Adrenal gland (tissue), 5 donors: ENCODE data around the gene SEMA3F.

Experiments
- CTCF ChIP-seq, 6 experiments: fragments of 450-650 bp in 4 of 6; fragments of 200-600 bp in 2 of 6; sonication (generic) in 1 of 6; IDR thresholded peaks; 1 replicate in 5 of 6; 2 replicates in 1 of 6; pipeline versions ENCODE4 v1.5.1 to v1.8.0; 2016 to 2021; ENCODE audit warnings: antibody characterized with exemption in 6 of 6, mild to moderate bottlenecking in 2 of 6, moderate library complexity in 1 of 6
- POLR2A ChIP-seq, 2 donors: fragments of 450-650 bp; IDR thresholded peaks; one replicate each; pipeline ENCODE4 v1.6.1; 2017; ENCODE audit warnings: antibody characterized with exemption in 2 of 2, mild to moderate bottlenecking in 2 of 2, moderate library complexity in 1 of 2
- donor health status: DM: no; HTN: no; CAD: no.

GRCh38 chr3:50192689-50193141 is 37.6 kb downstream of the SEMA3F start:
- TF ChIP-seq CTCF (IDR thresholded peaks at IDR 0.05) (peak; percentile 82 to 91 (median 90)), POLR2A (IDR thresholded peaks at IDR 0.05) (no peak)
